ENCODE results near the gene KDM5C.

The KDM5C gene

DNA sequence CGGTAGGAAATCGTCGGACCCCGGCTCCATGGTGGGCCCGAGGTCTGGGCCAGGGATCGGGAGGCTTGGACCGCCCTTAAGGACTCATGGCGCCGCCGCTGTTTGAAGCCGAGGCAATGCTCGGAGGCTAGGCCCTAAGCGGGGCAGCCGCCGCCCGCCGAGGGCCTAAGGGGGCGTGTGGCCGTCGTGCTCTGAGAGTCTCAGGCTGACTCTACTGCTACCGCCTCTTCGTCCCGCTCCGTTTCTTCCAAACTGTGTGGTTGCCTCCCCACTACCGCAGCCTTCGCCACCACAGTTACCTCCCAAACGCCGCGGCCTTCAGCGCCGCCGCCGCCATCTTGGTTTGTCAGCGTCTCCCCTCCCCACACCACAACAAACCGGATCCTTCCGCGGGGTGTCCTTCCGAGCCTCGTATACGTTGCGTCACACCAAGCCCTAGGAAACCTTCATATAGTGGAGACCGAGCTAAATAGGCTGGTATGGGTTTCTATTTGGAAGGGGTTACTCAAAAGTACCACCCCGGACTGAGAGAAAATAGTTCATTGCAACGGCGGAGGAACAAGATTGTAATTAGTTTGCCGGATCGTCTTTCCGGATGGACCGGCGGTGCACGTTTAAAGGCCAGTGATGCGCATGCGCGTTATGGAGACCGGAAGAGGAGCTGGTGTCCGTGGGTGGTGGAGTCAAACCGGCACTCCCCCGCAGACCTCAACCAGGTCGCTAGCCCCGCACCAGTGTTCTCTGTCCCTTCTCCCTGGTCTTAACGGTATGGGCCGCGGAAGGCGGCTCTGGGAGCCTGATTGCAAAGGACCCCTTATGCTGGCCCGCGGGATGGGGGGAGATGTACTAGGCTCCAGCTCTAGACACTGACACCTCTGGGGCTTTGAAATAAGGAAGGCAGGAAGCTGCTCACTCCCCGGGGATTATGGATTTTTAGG, at the start of gene KDM5C:
TSS of gene KDM5C (minus strand) at position 348 of the 938 bp plus-strand sequence. CDS start at position 30, 318 bp downstream.
- peak; percentile 88 to 94 for DNase-seq

DNA sequence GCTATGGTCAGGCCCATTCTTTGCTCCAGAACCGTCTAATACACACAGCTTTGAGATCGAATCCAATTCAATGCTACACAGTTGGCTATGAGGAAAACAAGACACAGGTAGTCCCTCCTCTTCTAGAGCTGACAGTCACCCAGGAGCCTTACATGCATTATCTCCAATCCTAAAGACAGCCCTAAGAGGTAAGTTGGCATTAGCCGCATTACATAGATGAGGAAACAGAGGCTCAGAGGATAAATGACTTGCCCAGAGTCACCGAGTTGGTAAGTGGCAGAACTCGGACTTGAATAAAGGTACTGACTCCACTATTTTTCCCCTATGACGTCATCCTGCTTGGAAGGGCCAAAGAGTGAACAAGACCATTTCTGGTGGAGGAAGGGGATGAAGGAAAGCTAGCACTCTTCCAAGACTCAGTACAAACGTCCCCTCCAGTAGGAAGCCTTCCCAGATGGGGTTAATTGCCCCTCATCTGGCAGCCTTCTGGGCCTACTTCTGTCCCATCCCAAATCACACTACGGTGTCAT, 47.9 kb upstream of the KDM5C start:
- DNase-seq: no peak

DNA sequence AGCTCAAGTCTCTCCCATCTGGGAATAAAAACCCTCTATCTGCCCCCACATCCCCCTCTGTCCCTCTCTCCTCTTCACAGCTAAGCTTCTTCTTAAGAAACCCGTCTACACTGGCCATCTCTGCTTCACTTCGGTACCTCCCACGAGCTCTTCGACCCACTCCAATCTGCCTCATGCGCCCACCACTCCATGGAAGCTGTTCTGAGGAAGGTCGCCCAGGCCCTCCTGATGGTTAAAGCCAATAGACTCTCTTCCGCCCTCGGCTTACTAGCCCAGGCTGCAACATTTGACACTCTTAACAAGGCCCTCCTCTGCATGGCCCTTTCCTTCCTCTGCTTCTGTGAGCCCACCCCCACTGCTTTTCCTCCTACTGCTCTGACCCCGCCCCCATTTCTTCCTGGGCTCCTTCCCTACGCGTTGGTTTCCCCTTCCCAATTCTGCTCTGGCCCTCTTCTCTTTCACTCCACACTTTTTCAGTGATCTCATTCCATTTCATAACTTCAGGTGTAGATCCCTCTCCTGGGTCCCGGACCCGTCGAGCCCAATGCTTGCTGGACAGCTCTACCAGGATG, 44.6 kb upstream of the KDM5C start:
- no peak for DNase-seq

DNA sequence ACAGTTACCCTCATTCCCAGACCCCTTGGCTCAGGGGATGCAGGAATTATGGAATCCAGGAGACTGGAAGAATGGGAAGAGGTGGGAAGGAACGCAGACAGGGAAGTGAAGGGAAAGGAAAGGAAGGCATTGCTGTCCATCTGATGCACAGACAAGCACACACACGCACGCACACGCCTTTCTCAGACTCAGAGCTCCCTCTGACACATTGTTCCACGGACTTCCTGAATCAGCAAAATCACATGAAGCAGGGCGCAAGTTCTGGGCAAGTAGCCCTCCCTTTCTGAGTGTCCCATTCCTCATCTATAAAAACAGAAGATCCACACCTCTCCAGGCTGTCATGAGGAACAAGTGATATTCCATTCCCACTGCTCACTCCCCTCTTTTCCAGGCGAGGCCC, 43.2 kb upstream of the KDM5C start:
- no peak for DNase-seq

DNA sequence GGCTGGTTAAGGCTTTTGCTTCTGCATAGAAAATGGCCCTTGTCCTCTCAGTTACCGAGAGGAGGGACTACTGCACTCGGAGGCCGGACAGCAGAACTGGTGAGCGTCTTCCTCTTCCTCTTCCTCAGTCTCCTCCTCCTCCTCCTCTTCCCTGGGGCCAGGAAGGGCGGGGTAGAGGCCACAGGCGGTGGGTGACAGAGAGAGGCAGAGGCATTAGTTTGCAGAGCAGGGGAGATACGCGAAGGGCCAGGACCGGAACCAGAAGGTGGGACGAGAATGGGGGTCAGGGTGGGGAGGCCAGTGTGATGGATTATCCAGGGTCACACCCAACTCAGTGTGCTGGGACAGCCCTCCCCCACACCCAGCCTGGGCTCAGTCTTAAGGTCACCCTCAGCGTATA, 41.9 kb upstream of the KDM5C start:
- no peak for DNase-seq

DNA sequence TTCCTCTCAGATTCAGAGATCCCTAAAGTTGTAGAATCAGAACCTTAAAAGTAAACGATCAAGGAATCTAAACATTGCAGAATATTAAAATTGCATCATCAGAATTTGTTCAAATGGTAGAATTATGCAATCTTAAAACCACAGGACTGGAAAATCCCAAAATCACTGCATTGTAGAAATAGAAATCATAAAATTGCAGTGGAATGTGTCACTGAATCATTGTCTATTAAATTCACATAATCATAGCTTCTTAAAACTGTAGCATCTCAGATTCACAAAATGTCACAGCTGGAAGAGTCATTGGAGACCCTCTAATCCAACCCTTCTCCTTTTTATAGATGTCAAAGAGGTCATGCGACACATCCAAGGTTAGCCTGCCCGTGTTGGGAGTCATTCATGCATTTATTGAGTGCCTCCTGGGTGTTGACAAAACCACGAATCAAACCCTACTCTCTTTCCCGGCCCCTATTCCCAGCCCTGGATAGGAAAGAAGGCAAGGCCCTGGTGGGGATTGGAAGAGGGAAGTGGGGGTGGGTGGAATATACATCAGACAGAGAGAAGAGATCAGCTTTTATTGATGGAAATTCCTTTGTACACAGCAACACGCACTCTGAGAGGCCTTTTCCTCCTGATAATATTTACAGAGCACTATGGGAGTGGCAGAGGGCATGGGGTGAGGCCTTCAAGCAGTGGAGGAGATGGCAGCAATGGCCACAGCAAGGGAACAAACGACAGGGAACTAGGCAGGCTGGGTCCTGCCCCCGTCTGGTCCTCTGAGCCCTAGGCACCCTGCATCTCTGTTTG, 41.0 kb upstream of the KDM5C start:
- DNase-seq: no peak

DNA sequence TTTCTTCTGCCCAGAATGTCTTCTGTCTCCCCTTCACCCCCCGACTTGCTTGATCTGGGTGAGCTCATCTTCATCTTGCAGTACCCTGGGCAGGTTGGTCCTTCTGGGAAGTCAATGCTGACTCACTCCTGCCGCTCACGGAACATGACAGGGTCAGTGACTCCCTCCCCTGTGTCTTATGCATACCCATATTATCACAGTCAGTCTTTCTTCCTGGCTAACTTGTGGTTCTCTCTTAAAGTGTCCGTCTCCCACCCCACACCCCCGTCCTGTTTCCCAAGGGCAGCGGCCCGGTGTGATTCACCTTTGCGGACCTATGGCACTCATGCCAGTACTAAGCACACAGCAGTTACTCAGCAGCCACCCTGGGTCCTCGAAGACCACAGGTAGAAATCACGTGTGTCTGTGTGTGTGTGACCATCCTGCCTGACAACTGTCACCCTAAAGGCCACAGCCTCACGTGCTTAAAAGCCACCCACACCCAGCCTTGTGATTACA, 38.6 kb upstream of the KDM5C start:
- DNase-seq: peak in 1 of 2 donors; percentile 27

DNA sequence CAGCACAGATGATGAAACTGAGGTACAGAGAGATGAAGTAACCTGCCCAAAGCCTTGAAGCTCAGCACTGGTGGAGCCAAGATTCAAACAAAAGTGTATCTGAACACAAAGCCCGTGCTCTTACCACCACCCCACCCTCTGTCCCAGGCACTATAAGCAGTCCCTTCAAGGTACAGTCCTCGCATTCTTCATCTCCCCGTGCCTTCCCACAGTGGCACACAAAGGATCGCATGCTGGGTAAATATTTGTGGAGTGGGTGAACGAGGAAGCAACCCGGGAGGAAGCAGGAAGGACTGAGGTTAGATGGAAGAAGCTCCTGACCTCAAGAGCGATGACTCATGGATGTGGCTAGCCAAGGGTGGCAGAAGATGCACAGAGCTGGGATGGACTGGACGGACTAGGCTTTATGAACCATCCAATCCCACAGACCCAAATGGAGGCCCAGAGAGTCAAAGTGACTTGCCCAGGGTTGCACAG, 37.9 kb upstream of the KDM5C start:
- DNase-seq: peak in 1 of 2 donors; percentile 30

DNA sequence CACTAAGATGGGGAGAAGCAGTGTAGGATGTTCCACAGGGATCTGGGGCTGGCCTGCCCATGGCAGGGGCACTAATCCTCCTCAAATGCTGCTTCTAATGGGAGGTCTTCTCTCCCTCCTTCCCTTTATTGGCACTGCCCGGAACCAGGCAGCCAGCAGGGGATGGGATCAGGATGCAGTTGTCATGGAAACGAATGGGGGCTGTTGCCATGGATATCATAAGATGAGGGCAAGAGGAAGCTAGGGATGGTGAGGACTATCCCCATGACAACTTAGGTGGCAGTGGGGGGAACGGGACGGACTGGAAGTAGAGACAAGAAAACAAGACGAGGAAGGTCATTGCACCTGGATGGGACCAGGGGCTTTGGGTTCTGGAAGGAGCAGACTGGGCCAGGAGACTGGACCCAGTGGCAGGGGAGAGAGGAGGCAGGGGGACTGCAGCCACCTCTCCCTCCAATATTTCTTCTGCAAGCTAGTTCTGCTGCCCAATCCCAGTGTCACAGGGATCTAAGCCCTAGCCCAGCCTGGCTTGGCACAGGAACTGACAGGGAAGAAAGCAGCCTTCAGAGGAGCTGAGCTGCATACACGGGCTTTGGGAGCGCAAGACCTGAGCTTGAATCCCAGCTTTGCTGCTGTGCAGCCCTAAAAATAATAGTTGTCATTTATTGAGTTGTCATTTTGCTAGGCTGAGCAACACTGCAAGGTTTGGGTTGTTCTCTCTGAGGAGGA, 37.3 kb upstream of the KDM5C start:
- DNase-seq: no peak

DNA sequence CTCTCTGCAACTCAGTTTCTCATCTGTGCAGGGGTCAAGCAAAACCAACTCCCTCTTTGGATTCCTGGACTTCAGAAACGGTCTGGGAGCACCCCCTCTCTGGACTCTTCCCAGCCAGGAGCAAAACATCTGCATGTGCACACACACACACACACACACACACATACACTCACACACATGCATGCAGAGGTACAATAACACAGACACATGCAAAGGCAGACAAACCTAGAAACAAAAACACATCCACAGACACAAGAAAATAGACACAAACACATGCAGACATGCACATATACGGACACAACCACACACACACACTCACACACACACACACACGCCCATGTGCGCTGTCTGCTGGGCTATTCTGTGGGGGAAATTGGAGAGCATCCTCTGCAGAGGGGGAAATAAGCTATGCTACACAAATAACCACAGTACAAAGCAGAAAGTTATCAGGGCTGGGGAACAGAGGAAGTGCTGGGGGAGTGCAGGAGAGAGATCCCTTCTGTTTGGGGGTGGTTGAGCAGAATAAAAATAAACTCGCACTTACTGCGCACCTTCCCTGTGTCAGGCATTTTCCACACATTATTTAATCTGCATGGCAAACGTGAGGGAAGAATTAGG, 36.5 kb upstream of the KDM5C start:
- DNase-seq: no peak

DNA sequence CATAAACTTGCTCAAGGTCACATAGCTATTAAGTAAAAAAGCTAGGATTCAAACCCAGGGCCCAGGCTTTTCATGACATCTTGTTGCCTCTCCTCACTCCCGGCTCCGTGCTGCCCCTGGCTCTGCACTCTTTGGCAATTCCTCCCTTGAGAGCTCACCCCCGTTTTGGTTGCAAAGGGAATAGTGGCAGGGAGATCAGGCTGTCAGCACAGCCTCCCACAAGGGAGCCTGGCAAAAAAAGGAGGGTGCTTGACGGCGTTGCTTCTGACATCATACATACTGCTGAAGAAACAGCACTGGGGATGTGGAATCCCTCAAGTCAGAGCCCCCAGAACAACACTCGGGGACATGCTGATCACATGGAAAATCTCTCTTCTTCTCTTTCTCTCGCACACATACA, 35.8 kb upstream of the KDM5C start:
- no peak for DNase-seq

DNA sequence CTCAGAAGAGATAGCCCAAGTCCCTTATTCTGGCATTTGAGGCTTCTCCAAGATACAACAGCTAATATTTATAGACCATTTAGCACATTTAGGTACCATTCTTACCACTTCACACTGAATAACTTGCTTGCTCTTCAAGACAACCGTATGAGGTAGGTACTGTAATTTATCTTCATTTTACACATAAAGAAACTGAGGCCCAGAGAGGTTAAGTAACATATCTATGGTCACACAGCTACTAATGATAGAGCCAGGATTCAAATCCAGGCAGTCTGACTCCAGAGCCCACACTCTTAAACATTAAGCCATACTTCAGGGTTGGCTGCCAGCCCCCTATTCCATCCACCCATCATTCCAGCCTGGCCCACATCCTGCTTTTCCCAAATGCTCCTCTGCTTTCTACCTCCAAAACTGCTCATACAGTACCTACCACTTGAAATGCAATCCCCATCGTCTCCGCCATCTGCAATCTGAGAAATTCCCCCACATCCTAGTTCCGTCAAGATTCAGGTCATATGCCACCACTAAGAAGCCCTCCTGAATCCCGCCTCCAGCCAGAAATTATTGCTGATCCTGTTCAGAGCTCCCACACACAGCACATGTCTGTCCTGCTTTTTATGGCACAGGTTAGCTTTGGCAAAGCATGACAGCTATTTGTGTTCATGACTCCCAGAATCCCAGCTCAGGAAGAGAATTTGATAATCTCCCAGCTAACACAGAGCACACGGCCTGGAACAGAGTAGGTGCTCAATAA, 32.8 kb upstream of the KDM5C start:
- no peak for DNase-seq

DNA sequence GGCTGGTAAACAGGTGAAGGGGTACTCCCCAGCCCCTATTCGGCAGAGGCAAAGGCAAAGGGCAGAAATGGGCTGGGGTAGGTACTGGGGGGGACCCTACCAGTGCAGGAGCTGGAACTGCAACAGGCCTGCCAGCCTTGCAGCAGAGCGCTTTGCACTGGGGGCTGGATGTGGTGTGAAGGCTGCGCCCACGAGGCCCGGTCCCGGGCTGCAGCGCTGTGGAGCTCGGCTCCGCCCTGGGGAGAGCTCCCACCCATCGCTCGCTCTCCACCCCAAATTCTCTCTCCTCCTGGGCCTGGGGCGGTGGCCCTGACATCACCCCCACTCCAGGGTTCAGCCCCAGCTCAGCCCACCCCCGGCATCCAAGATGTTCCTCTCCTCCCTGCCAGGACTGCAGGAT, 32.2 kb upstream of the KDM5C start:
- DNase-seq: no peak

DNA sequence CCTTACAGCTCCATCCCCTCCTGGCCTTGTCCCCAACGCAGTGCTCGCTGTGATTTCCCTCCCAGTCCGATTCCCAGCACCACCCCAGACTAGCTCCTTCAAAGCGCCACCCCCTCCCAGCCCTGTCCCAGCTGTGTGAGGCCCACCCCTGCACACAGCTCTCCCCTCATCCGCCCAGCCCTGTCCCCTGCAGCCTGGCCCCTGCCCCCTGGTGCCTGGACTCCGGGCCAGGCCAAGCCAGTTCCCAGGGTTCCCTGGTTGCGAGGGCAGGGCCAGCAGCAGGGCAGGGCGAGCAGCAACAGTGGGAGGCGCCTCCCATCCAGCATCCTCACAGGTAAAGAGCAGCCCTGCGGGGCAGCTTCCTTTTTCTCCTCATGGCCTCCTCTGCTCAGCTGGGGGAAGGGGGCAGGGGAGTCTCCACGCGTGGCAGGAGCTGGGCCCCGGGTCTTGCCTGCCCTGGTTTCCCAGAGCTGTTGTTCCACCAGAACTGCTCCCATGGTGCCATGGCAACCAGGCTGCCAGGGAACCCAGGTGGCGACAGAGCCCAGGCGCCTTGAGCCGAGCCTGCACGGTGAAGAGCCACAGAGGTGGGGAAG, 31.5 kb upstream of the KDM5C start:
- DNase-seq: no peak

DNA sequence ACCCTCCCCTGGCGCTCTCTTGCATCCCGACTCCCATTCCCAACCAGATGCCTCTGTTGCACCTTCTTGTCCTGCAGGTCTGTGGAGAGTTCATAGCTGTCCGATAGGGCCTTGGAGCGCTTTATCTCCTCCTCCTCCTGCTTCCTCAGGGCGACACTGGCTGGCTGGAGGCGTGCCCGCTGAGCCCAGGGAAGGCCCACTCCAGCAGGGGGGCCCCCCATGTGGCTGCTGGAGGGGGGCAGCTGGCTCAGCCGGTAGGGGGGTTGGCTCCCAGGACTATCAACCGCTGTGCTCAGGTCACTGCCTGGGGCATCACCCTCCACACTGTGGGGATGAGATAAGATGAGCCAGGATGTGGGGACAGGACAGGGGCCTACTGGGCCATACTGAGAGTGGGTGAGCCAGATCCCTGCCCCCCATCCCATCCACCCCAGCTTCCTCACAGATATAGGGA, 30.8 kb upstream of the KDM5C start:
- DNase-seq: no peak

DNA sequence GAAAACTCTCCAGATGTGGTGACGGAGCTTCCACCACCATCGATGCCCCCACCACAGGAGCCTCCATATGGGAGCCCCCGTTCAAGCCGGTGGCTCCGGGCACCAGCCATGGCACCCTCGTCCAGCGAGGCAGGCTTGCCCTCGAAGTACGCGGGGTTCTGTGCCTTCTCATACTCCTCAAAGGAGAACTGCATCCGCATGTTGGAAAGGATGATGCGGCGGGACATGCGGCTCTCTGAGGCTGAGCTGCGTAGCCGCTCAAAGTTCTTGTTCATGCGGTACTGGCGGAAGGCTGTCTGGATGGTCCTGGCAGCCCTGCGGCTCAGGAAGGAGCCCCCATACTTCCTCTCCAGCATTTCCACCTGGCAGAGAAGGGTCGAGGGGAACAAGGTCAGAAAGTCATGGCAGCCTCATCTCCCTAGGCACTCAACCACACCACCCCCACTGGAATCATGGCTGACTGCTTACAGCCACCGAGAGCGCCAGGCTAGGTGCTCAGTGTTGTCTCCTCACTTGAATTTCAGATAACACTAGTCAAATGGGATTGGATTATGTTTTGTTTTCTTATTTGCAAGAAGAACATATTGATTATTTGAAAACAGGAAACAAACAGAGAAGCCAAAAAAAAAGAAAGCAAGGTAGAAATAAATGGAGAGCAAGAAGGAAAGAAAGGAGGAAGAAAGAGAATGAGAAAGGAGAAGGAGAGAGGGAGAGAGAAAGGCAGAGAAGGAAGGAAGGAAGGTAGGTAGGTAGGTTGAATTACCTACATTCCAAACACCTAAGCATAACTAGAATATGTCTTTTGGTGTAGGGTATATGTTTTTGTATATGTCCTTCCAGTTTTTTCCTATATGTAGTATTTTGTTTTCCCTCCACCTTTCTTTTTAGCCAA, 29.8 kb upstream of the KDM5C start:
- DNase-seq: no peak

DNA sequence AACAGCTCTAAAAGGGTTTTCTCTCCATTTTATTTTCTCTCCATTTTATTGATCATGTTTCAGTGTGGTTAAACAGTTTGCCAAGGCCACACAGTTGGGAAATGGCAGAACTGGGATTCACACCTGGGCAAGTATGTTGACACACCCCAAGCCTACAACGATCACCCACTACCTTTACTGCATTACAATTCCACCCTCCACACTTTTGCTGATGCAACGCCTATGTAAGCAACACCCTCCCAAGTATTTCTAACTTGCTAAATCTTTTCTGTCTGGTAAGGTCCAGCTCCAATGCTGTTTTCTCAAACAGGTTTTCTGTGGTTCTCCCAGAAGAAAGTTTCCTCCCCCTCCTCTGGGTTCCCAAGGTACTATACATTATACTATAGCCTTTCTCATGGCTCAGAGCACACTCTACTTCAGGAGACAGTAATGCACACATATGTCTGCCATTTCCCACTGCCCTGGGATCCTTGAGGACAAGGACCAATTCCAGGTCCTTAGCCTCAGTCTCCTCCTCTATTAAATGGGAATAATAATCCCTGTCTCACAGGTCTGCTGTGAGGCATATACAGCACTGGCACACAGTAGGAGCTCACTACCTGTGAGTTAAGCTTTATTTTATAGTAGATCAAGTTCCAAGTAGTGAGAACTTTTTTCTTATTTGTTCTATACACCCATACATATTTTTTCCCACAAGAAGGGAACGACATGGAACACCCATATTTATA, 28.4 kb upstream of the KDM5C start:
- DNase-seq: no peak

DNA sequence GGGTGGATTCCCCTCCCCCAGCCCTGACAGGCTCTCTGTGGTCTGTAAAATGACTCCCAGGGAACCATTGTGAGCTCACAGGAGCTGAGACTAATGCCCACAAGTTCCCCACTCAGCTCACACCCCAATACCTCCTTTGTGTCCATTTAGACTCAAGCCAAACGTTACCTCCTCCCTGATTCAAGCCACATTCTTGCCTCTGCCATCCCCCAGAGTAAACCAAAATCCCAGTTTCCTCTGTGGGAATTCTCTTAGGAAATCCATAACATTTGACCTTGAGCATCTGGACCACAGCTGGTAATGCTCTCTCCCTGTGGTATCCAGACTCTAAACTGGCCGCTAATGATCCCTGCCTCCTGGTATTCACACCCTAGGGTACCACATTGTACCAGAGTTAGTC, 26.3 kb upstream of the KDM5C start:
- no peak for DNase-seq

DNA sequence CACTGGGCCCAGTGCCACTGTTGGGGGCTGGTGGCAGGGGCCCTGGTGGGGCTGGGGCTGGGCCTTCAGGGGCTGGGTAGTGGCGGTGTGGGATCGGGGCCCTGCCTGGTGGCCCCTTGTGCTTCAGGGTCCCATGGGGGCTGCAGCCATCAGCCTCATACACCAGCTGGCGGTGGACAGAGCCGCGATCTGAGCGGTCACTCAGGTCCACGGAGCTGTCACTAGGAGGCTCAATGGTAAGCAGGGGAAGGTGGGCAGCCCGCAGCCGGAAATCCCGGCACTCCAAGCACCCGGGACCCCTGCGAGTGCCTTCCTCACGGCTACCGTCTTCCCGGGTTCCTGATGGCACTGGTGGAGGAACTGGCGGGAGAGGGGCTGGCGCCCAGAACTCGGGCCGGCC, 25.5 kb upstream of the KDM5C start:
- no peak for DNase-seq
